Measurements from ENCODE around the gene CDC27.

The CDC27 gene

GRCh38 chr17:47200325-47200664, 11.2 kb upstream of the CDC27 start:
- TF ChIP-seq NFIC (IDR thresholded peaks at IDR 0.05), result no peak
- TF ChIP-seq RAD21 (IDR thresholded peaks at IDR 0.05; ENCODE audit: low read depth), result no peak
- TF ChIP-seq MAX (IDR thresholded peaks at IDR 0.05), result no peak
- no peak for TF ChIP-seq TAF1 (IDR thresholded peaks at IDR 0.05; ENCODE audit: low read depth)
- TF ChIP-seq REST (IDR thresholded peaks at IDR 0.05; ENCODE audit: low read depth), result no peak
- TF ChIP-seq CEBPB (IDR thresholded peaks at IDR 0.05), result no peak
- TF ChIP-seq EGR1 (IDR thresholded peaks at IDR 0.05), result no peak
- TF ChIP-seq TCF12 (IDR thresholded peaks at IDR 0.05; ENCODE audit: low read depth), result no peak
- no peak for TF ChIP-seq CREB1 (IDR thresholded peaks at IDR 0.05; ENCODE audit: low read depth)
- no peak for TF ChIP-seq USF1 (IDR thresholded peaks at IDR 0.05)

GRCh38 chr17:47199627-47200324, 10.7 kb upstream of the CDC27 start:
- no peak for TF ChIP-seq USF1 (IDR thresholded peaks at IDR 0.05)
- no peak for TF ChIP-seq CREB1 (IDR thresholded peaks at IDR 0.05; ENCODE audit: low read depth)
- TF ChIP-seq EGR1 (IDR thresholded peaks at IDR 0.05), result no peak
- TF ChIP-seq TAF1 (IDR thresholded peaks at IDR 0.05; ENCODE audit: low read depth), result no peak
- no peak for TF ChIP-seq RAD21 (IDR thresholded peaks at IDR 0.05; ENCODE audit: low read depth)
- TF ChIP-seq EP300 (IDR thresholded peaks at IDR 0.05; ENCODE audit: borderline replicate concordance), result no peak
- TF ChIP-seq YY1 (IDR thresholded peaks at IDR 0.05; ENCODE audit: low read depth), result no peak
- no peak for TF ChIP-seq NFIC (IDR thresholded peaks at IDR 0.05)
- TF ChIP-seq TCF12 (IDR thresholded peaks at IDR 0.05; ENCODE audit: low read depth), result no peak

- no peak for TF ChIP-seq USF1 (IDR thresholded peaks at IDR 0.05)
Measured at GRCh38 chr17:47197821-47198220, 8.7 kb upstream of the CDC27 start.

- TF ChIP-seq USF1 (IDR thresholded peaks at IDR 0.05) (no peak), TAF1 (IDR thresholded peaks at IDR 0.05; ENCODE audit: low read depth) (no peak), TEAD4 (IDR thresholded peaks at IDR 0.05) (no peak), NFIC (IDR thresholded peaks at IDR 0.05) (no peak), CEBPB (IDR thresholded peaks at IDR 0.05) (no peak), REST (IDR thresholded peaks at IDR 0.05; ENCODE audit: low read depth) (no peak), ZBTB7A (IDR thresholded peaks at IDR 0.05; ENCODE audit: low read depth) (no peak), MAX (IDR thresholded peaks at IDR 0.05) (no peak), YY1 (IDR thresholded peaks at IDR 0.05; ENCODE audit: low read depth) (no peak), EP300 (IDR thresholded peaks at IDR 0.05; ENCODE audit: borderline replicate concordance) (no peak), FOXM1 (IDR thresholded peaks at IDR 0.05; ENCODE audit: borderline replicate concordance, low read depth) (no peak), CREB1 (IDR thresholded peaks at IDR 0.05; ENCODE audit: low read depth) (no peak), RAD21 (IDR thresholded peaks at IDR 0.05; ENCODE audit: low read depth) (no peak), EGR1 (IDR thresholded peaks at IDR 0.05) (no peak), TCF12 (IDR thresholded peaks at IDR 0.05; ENCODE audit: low read depth) (no peak)
Measured at GRCh38 chr17:47193931-47194511, 4.9 kb upstream of the CDC27 start.

- TF ChIP-seq EP300 (IDR thresholded peaks at IDR 0.05; ENCODE audit: borderline replicate concordance) (no peak), ZBTB7A (IDR thresholded peaks at IDR 0.05; ENCODE audit: low read depth) (no peak), YY1 (IDR thresholded peaks at IDR 0.05; ENCODE audit: low read depth) (no peak), TCF12 (IDR thresholded peaks at IDR 0.05; ENCODE audit: low read depth) (no peak), FOXM1 (IDR thresholded peaks at IDR 0.05; ENCODE audit: borderline replicate concordance, low read depth) (no peak), EGR1 (IDR thresholded peaks at IDR 0.05) (no peak), RAD21 (IDR thresholded peaks at IDR 0.05; ENCODE audit: low read depth) (no peak), CEBPB (IDR thresholded peaks at IDR 0.05) (no peak), NFIC (IDR thresholded peaks at IDR 0.05) (no peak), MAX (IDR thresholded peaks at IDR 0.05) (no peak), REST (IDR thresholded peaks at IDR 0.05; ENCODE audit: low read depth) (no peak), TAF1 (IDR thresholded peaks at IDR 0.05; ENCODE audit: low read depth) (no peak), TEAD4 (IDR thresholded peaks at IDR 0.05) (no peak), USF1 (IDR thresholded peaks at IDR 0.05) (no peak), CREB1 (IDR thresholded peaks at IDR 0.05; ENCODE audit: low read depth) (no peak)
Measured at GRCh38 chr17:47192554-47192953, 3.5 kb upstream of the CDC27 start.

All from Ishikawa (cell line).